HUES48 (cell line): Measurements from ENCODE around the gene LAGE3.
"Not testable (repeated sequence)": the region's sequence is repeated elsewhere in the genome, so short reads cannot be mapped to it uniquely, and the experiment has no call there.

Experiments used
- H3K27ac ChIP-seq: one replicate; pipeline ENCODE4 v1.7.0; 2013; ENCODE audit warnings: low read depth, low read length, inconsistent platforms
- H3K27me3 ChIP-seq: 2 replicates; pipeline ENCODE4 v1.6.1; 2013; ENCODE audit warnings: mild to moderate bottlenecking, low read length; ENCODE audit not compliant: control insufficient read depth, insufficient read depth
- H3K36me3 ChIP-seq: 2 replicates; pipeline ENCODE4 v1.6.1; 2013; ENCODE audit warnings: low read length; ENCODE audit not compliant: control insufficient read depth, insufficient read depth
- H3K4me1 ChIP-seq: 2 replicates; pipeline ENCODE4 v1.6.1; 2013; ENCODE audit warnings: mild to moderate bottlenecking, low read length; ENCODE audit not compliant: control insufficient read depth, insufficient read depth
- H3K4me3 ChIP-seq: 2 replicates; pipeline ENCODE4 v1.5.1; 2013; ENCODE audit warnings: mild to moderate bottlenecking, low read depth, low read length
- H3K9ac ChIP-seq: 2 replicates; pipeline ENCODE4 v1.6.1; 2013; ENCODE audit warnings: mild to moderate bottlenecking, low read depth, low read length, moderate library complexity
- H3K9me3 ChIP-seq: 2 replicates; pipeline ENCODE4 v1.6.1; 2013; ENCODE audit warnings: low read length; ENCODE audit not compliant: control insufficient read depth, insufficient read depth

The LAGE3 gene

GRCh38 chrX:154501423-154501822 is 22.3 kb upstream of the LAGE3 start:
- not testable (repeated sequence) for H3K4me1 ChIP-seq, H3K27ac ChIP-seq, H3K27me3 ChIP-seq, H3K36me3 ChIP-seq, H3K9ac ChIP-seq, H3K4me3 ChIP-seq
- peaks cover 18% of the 10 kb centered on the region for H3K9me3 ChIP-seq

- not testable (repeated sequence) for H3K9ac ChIP-seq, H3K27me3 ChIP-seq, H3K4me1 ChIP-seq, H3K9me3 ChIP-seq, H3K36me3 ChIP-seq, H3K4me3 ChIP-seq, H3K27ac ChIP-seq
Measured at GRCh38 chrX:154496591-154497137, 17.6 kb upstream of the LAGE3 start.

- H3K9ac ChIP-seq, result no peak overlapping the region
- H3K27ac ChIP-seq, result no peak overlapping the region
- peaks cover 6% of the 10 kb centered on the region for H3K9me3 ChIP-seq
- no peak overlapping the region for H3K4me3 ChIP-seq
- H3K4me1 ChIP-seq, result no peaks in the 10 kb centered on the region
- H3K36me3 ChIP-seq, result no peaks in the 10 kb centered on the region
- H3K27me3 ChIP-seq, result no peaks in the 10 kb centered on the region
Measured at GRCh38 chrX:154495472-154495922, 16.4 kb upstream of the LAGE3 start.

- Histone ChIP-seq H3K36me3 (no peaks in the 10 kb centered on the region), H3K4me3 (no peak overlapping the region), H3K27me3 (no peaks in the 10 kb centered on the region), H3K4me1 (no peaks in the 10 kb centered on the region), H3K9me3 (peaks cover 6% of the 10 kb centered on the region), H3K27ac (no peak overlapping the region), H3K9ac (no peak overlapping the region)
Measured at GRCh38 chrX:154494715-154495114, 15.6 kb upstream of the LAGE3 start.

- no peaks in the 10 kb centered on the region; the same call in 1 of the 2 replicates for H3K36me3 ChIP-seq
- H3K4me1 ChIP-seq, result no peaks in the 10 kb centered on the region
- H3K27me3 ChIP-seq, result no peaks in the 10 kb centered on the region
- H3K27ac ChIP-seq, result peak within 1 kb of the TSS; percentile 94
- H3K9ac ChIP-seq, result peak within 1 kb of the TSS; percentile 53; the same call in 1 of the 2 replicates
- H3K4me3 ChIP-seq, result peak within 1 kb of the TSS; percentile 65
- H3K9me3 ChIP-seq, result peaks cover 20% of the 10 kb centered on the region
Measured at GRCh38 chrX:154490414-154491083, 11.5 kb upstream of the LAGE3 start, which contains the start of gene SLC10A3. Gene SLC10A3 (minus strand): TSS chrX:154490629. CDS start chrX:154488940, 1,689 bp downstream.

- H3K9me3 ChIP-seq, result peaks cover 21% of the 10 kb centered on the region
- no peak overlapping the region; the same call in 1 of the 2 replicates for H3K9ac ChIP-seq
- H3K36me3 ChIP-seq, result peaks cover 4% of the 10 kb centered on the region; the same call in 1 of the 2 replicates
- no peaks in the 10 kb centered on the region for H3K4me1 ChIP-seq
- no peak overlapping the region for H3K27ac ChIP-seq
- H3K4me3 ChIP-seq, result peak overlapping the region; percentile 59
- H3K27me3 ChIP-seq, result no peaks in the 10 kb centered on the region
Measured at GRCh38 chrX:154490021-154490413, 10.9 kb upstream of the LAGE3 start.

- no peak overlapping the region for H3K9ac ChIP-seq
- H3K27ac ChIP-seq, result no peak overlapping the region
Measured at GRCh38 chrX:154489182-154489581, 10.1 kb upstream of the LAGE3 start.

GRCh38 chrX:154488336-154489075 is 9.4 kb upstream of the LAGE3 start:
- Histone ChIP-seq H3K4me3 (no peak overlapping the region), H3K9ac (no peak overlapping the region), H3K4me1 (no peaks in the 10 kb centered on the region), H3K9me3 (peaks cover 27% of the 10 kb centered on the region; the same call in 1 of the 2 replicates), H3K27ac (no peak overlapping the region), H3K27me3 (no peaks in the 10 kb centered on the region), H3K36me3 (peaks cover 12% of the 10 kb centered on the region)

More at GRCh38 chrX:154489182-154489581, 10.1 kb upstream of the LAGE3 start:
- Histone ChIP-seq H3K4me1 (no peaks in the 10 kb centered on the region), H3K4me3 (0 out of 2 replicates have a peak overlapping the region, but pooled peaks have one; percentile 59), H3K36me3 (peaks cover 12% of the 10 kb centered on the region), H3K27me3 (no peaks in the 10 kb centered on the region), H3K9me3 (peaks cover 25% of the 10 kb centered on the region)

GRCh38 chrX:154487518-154488290 is 8.6 kb upstream of the LAGE3 start:
- H3K4me1 ChIP-seq, result no peaks in the 10 kb centered on the region
- H3K9ac ChIP-seq, result no peak overlapping the region
- no peaks in the 10 kb centered on the region for H3K27me3 ChIP-seq
- peaks cover 12% of the 10 kb centered on the region for H3K36me3 ChIP-seq
- H3K9me3 ChIP-seq, result peaks cover 33% of the 10 kb centered on the region; the same call in 1 of the 2 replicates
- no peak overlapping the region for H3K27ac ChIP-seq
- 0 out of 2 replicates have a peak overlapping the region, but pooled peaks have one; percentile 58 for H3K4me3 ChIP-seq

- Histone ChIP-seq H3K9me3 (peaks cover 35% of the 10 kb centered on the region; the same call in 1 of the 2 replicates), H3K36me3 (peaks cover 12% of the 10 kb centered on the region), H3K4me1 (no peaks in the 10 kb centered on the region), H3K27me3 (no peaks in the 10 kb centered on the region), H3K9ac (no peak within 1 kb of the TSS), H3K4me3 (peak within 1 kb of the TSS; percentile 67), H3K27ac (peak within 1 kb of the TSS; percentile 59)
Measured at GRCh38 chrX:154486396-154487207, 7.5 kb upstream of the LAGE3 start, which contains the start of gene UBL4A. Gene UBL4A (minus strand): TSS chrX:154486615. CDS start chrX:154486584, 31 bp downstream.
